Activated T-cell treated with anti-CD3 and anti-CD28 coated beads, Interleukin-2, amount 50 U/mL, for 72 hours (primary cell): ENCODE results near the gene SELENOF. TPM values are rescaled to one million over a fixed set of nuclear protein-coding genes. Genes with fewer than 3 reads are reported as not detected.
"Not testable (repeated sequence)": the region's sequence is repeated elsewhere in the genome, so short reads cannot be mapped to it uniquely, and the experiment has no call there.

Source experiments
- ATAC-seq, 2 donors: fragments of 150-1000 bp; cut with Tn5 transposase; replicated peaks in 1 of 2; 2 replicates each; pipeline ENCODE4 v1.10.0; 2021; ENCODE audit warnings: moderate library complexity in 2 of 2, mild to moderate bottlenecking in 1 of 2
- DNase-seq, 2 donors: peaks; one replicate each; pipeline ENCODE4 v3.0.0; 2021 to 2022; ENCODE audit warnings: mixed read lengths in 1 of 2
- H3K27ac Mint-ChIP-seq: one replicate; pipeline ENCODE4 v1.8.0; 2022; ENCODE audit warnings: mild to moderate bottlenecking, moderate library complexity, mixed read lengths
- H3K27me3 Mint-ChIP-seq: one replicate; pipeline ENCODE4 v1.8.0; 2022; ENCODE audit warnings: low read depth, mixed read lengths
- H3K36me3 Mint-ChIP-seq, 2 donors: one replicate each; pipeline ENCODE4 v1.8.0; 2022; ENCODE audit warnings: mixed read lengths in 2 of 2, mild to moderate bottlenecking in 1 of 2; ENCODE audit not compliant: insufficient read depth in 2 of 2
- H3K4me1 Mint-ChIP-seq: one replicate; pipeline ENCODE4 v1.8.0; 2022; ENCODE audit warnings: low read depth, mixed read lengths
- H3K4me3 Mint-ChIP-seq, 2 donors: one replicate each; pipeline ENCODE4 v1.8.0; 2022; ENCODE audit warnings: mild to moderate bottlenecking in 2 of 2, mixed read lengths in 2 of 2, moderate library complexity in 2 of 2
- H3K9me3 Mint-ChIP-seq, 2 donors: one replicate each; pipeline ENCODE4 v1.8.0; 2022; ENCODE audit warnings: mixed read lengths in 2 of 2
- total RNA-seq, 2 donors: library from RNA; stranded (reverse); gene quantifications; one replicate each; pipeline ENCODE4 v1.2.3, GENCODE V29; 2022

The SELENOF gene
- total RNA-seq, 2 donors from 2014 or later, result 149 to 171 TPM

GRCh38 chr1:86817246-86817826, 96.6 kb downstream of the SELENOF start:
- not testable (repeated sequence) for H3K4me1 Mint-ChIP-seq

GRCh38 chr1:86814118-86814517, 99.8 kb downstream of the SELENOF start:
- H3K9me3 Mint-ChIP-seq, DNase-seq, H3K27ac Mint-ChIP-seq, H3K27me3 Mint-ChIP-seq, H3K36me3 Mint-ChIP-seq, ATAC-seq, H3K4me1 Mint-ChIP-seq, H3K4me3 Mint-ChIP-seq: not testable (repeated sequence)

More at GRCh38 chr1:86817246-86817826, 96.6 kb downstream of the SELENOF start:
- not testable (repeated sequence) for H3K27ac Mint-ChIP-seq, H3K36me3 Mint-ChIP-seq, DNase-seq, H3K4me3 Mint-ChIP-seq, H3K9me3 Mint-ChIP-seq, ATAC-seq
- H3K27me3 Mint-ChIP-seq, result peaks cover 18% of the 10 kb centered on the region

Other genes starting within 250 kb of the SELENOF start
- 10 to 100 TPM; 74.3 to 77.9 TPM for gene SH3GLB1, start 209.6 kb downstream of the SELENOF start, total RNA-seq
- 10 to 100 TPM; 31.0 to 32.9 TPM for gene HS2ST1, start 509 bp upstream of the SELENOF start, total RNA-seq